Mesenchymal stem cell (in vitro differentiated cells and primary cell): ENCODE data around the gene GFOD1.
"Not testable (repeated sequence)": the region's sequence is repeated elsewhere in the genome, so short reads cannot be mapped to it uniquely, and the experiment has no call there.

Experiments
- DNase-seq: peaks from one replicate; pipeline ENCODE4 v3.0.0-alpha.2; 2013
- H2AFZ ChIP-seq: one replicate; pipeline ENCODE4 v1.6.1; 2013; ENCODE audit warnings: low read depth, mild to moderate bottlenecking, control low read depth, inconsistent platforms, low read length, moderate library complexity
- H2AK5ac ChIP-seq: 2 replicates; pipeline ENCODE4 v1.6.1; 2013; ENCODE audit warnings: low read length, moderate library complexity, mild to moderate bottlenecking, inconsistent platforms; ENCODE audit not compliant: severe bottlenecking
- H2BK120ac ChIP-seq: one replicate; pipeline ENCODE4 v1.6.1; 2013; ENCODE audit warnings: low read depth, mild to moderate bottlenecking, inconsistent platforms, low read length, moderate library complexity
- H2BK12ac ChIP-seq, 2 experiments: one replicate each; pipeline ENCODE4 v1.6.1; 2013; ENCODE audit warnings: inconsistent platforms in 2 of 2, low read length in 2 of 2, mild to moderate bottlenecking in 2 of 2, moderate library complexity in 2 of 2, control low read depth in 1 of 2
- H2BK15ac ChIP-seq: one replicate; pipeline ENCODE4 v1.6.1; 2013; ENCODE audit warnings: mild to moderate bottlenecking, low read depth, inconsistent platforms; ENCODE audit not compliant: poor library complexity, severe bottlenecking
- H2BK5ac ChIP-seq: 2 replicates; pipeline ENCODE4 v1.6.1; 2013; ENCODE audit warnings: low read depth, mild to moderate bottlenecking, low read length, control low read depth, inconsistent platforms; ENCODE audit not compliant: poor library complexity, severe bottlenecking
- H3K14ac ChIP-seq, 2 experiments: one replicate each; pipeline ENCODE4 v1.6.1; 2013; ENCODE audit warnings: inconsistent platforms in 2 of 2, low read length in 2 of 2, control low read depth in 1 of 2, mild to moderate bottlenecking in 1 of 2, moderate library complexity in 1 of 2
- H3K18ac ChIP-seq, 2 experiments: one replicate each; pipeline ENCODE4 v1.6.1; 2013; ENCODE audit warnings: inconsistent platforms in 2 of 2, low read length in 2 of 2, control low read depth in 1 of 2, low read depth in 1 of 2, mild to moderate bottlenecking in 1 of 2
- H3K23ac ChIP-seq, 2 experiments: one replicate each; pipeline ENCODE4 v1.6.1; 2013; ENCODE audit warnings: inconsistent platforms in 2 of 2, low read length in 2 of 2, mild to moderate bottlenecking in 2 of 2, moderate library complexity in 2 of 2, control low read depth in 1 of 2
- H3K27ac ChIP-seq: 2 replicates; pipeline ENCODE4 v1.5.1; 2013; ENCODE audit warnings: mild to moderate bottlenecking, moderate library complexity, low read length, control low read depth, inconsistent platforms; ENCODE audit not compliant: poor library complexity, severe bottlenecking
- H3K27me3 ChIP-seq, 2 experiments: 2 replicates each; pipeline versions ENCODE4 v1.6.1 to v1.7.0; 2013; ENCODE audit warnings: low read length in 2 of 2, mild to moderate bottlenecking in 2 of 2, moderate library complexity in 2 of 2, control low read depth in 1 of 2, inconsistent platforms in 1 of 2; ENCODE audit not compliant: control insufficient read depth in 1 of 2, insufficient read depth in 1 of 2
- H3K36me3 ChIP-seq, 2 experiments: 2 replicates each; pipeline versions ENCODE4 v1.6.1 to v1.7.0; 2013; ENCODE audit warnings: low read length in 2 of 2, control low read depth in 1 of 2, inconsistent platforms in 1 of 2, low read depth in 1 of 2, mild to moderate bottlenecking in 1 of 2; ENCODE audit not compliant: insufficient read depth in 2 of 2, control insufficient read depth in 1 of 2
- H3K4ac ChIP-seq, 2 experiments: one replicate each; pipeline ENCODE4 v1.6.1; 2013; ENCODE audit warnings: inconsistent platforms in 2 of 2, low read length in 2 of 2, mild to moderate bottlenecking in 2 of 2, moderate library complexity in 2 of 2, control low read depth in 1 of 2, low read depth in 1 of 2
- H3K4me1 ChIP-seq: 2 replicates; pipeline ENCODE4 v1.6.1; 2013; ENCODE audit warnings: low read depth, low read length, control low read depth; ENCODE audit not compliant: control insufficient read depth, insufficient read depth
- H3K4me2 ChIP-seq: 2 replicates; pipeline ENCODE4 v1.6.1; 2013; ENCODE audit warnings: low read length, mild to moderate bottlenecking, inconsistent platforms; ENCODE audit not compliant: poor library complexity, severe bottlenecking
- H3K4me3 ChIP-seq, 2 experiments: 2 replicates each; pipeline versions ENCODE4 v1.5.1 to v1.7.0; 2013; ENCODE audit warnings: low read length in 2 of 2, mild to moderate bottlenecking in 2 of 2, control low read depth in 1 of 2, low read depth in 1 of 2; ENCODE audit not compliant: insufficient read depth in 1 of 2
- H3K79me1 ChIP-seq: replicated peaks from 2 replicates; pipeline ENCODE4 v1.6.1; 2013; ENCODE audit warnings: mild to moderate bottlenecking, control low read depth, low read length, inconsistent platforms; ENCODE audit not compliant: poor library complexity, severe bottlenecking
- H3K9ac ChIP-seq: 2 replicates; pipeline ENCODE4 v1.7.0; 2013; ENCODE audit warnings: mild to moderate bottlenecking, low read length, moderate library complexity
- H3K9me3 ChIP-seq: 2 replicates; pipeline ENCODE4 v1.7.0; 2013; ENCODE audit warnings: mild to moderate bottlenecking, low read length; ENCODE audit not compliant: control insufficient read depth
- H4K8ac ChIP-seq: one replicate; pipeline ENCODE4 v1.6.1; 2013; ENCODE audit warnings: inconsistent platforms, mild to moderate bottlenecking, low read length, moderate library complexity
- H4K91ac ChIP-seq: one replicate; pipeline ENCODE4 v1.6.1; 2013; ENCODE audit warnings: mild to moderate bottlenecking, low read length, inconsistent platforms
- WGBS: methylation state at CpG from one replicate; pipeline ENCODE4 v1.1.7; 2013; ENCODE audit warnings: mixed read lengths; 5-methylcytosine and 5-hydroxymethylcytosine counted together

GFOD1 gene

GRCh38 chr6:13460289-13460688, 27.1 kb downstream of the GFOD1 start:
- not testable (repeated sequence) for H3K4me2 ChIP-seq, H3K4ac ChIP-seq, H3K27ac ChIP-seq, H3K4me3 ChIP-seq, H3K23ac ChIP-seq, H2BK15ac ChIP-seq, H3K36me3 ChIP-seq, H3K79me1 ChIP-seq, H3K18ac ChIP-seq, H2AFZ ChIP-seq, H3K4me1 ChIP-seq, H2AK5ac ChIP-seq, H2BK5ac ChIP-seq, H3K9me3 ChIP-seq, H4K91ac ChIP-seq, H3K9ac ChIP-seq, H2BK120ac ChIP-seq, H4K8ac ChIP-seq, H2BK12ac ChIP-seq, H3K27me3 ChIP-seq, H3K14ac ChIP-seq, DNase-seq
- WGBS = no CpG with 5 or more reads among the region's 2 CpGs

- Histone ChIP-seq H3K79me1 (peaks cover 4% of the 10 kb centered on the region), H4K91ac (no peak overlapping the region), H2BK12ac (no peak overlapping the region), H3K36me3 (no peaks in the 10 kb centered on the region), H3K9ac (no peak overlapping the region), H2BK15ac (no peak overlapping the region), H3K23ac (no peak overlapping the region), H3K4me3 (no peak overlapping the region), H3K14ac (no peak overlapping the region), H2BK120ac (no peak overlapping the region), H4K8ac (no peak overlapping the region), H3K4ac (no peak overlapping the region), H3K27me3 (no peaks in the 10 kb centered on the region), H3K4me2 (no peak overlapping the region), H3K9me3 (no peaks in the 10 kb centered on the region), H2AK5ac (no peak overlapping the region), H2AFZ (no peak overlapping the region), H2BK5ac (no peak overlapping the region), H3K18ac (no peak overlapping the region), H3K4me1 (peaks cover 8% of the 10 kb centered on the region), H3K27ac (no peak overlapping the region)
- WGBS = 92% methylated on average over 7 of the region's 7 CpGs
- no peak for DNase-seq
Measured at GRCh38 chr6:13457577-13457976, 29.8 kb downstream of the GFOD1 start.

- Histone ChIP-seq H3K9me3 (no peaks in the 10 kb centered on the region), H3K36me3 (peaks cover 0 to 4% of the 10 kb centered on the region in 2 experiments), H3K14ac (no peak overlapping the region), H3K4me3 (no peak overlapping the region), H2BK5ac (no peak overlapping the region), H3K27me3 (no peaks in the 10 kb centered on the region), H3K23ac (no peak overlapping the region), H3K4ac (no peak overlapping the region), H3K4me1 (peaks cover 5% of the 10 kb centered on the region), H2BK120ac (no peak overlapping the region), H4K91ac (no peak overlapping the region), H3K79me1 (peaks cover 4% of the 10 kb centered on the region), H2BK15ac (no peak overlapping the region), H3K4me2 (no peak overlapping the region), H3K27ac (no peak overlapping the region), H2AFZ (no peak overlapping the region), H4K8ac (no peak overlapping the region), H2AK5ac (no peak overlapping the region), H3K9ac (no peak overlapping the region), H3K18ac (peak overlapping the region in 1 of 2 experiments; percentile 34), H2BK12ac (no peak overlapping the region)
- 90% methylated on average over 5 of the region's 5 CpGs for WGBS
- DNase-seq = no peak
Measured at GRCh38 chr6:13455552-13455966, 31.8 kb downstream of the GFOD1 start.

DNA sequence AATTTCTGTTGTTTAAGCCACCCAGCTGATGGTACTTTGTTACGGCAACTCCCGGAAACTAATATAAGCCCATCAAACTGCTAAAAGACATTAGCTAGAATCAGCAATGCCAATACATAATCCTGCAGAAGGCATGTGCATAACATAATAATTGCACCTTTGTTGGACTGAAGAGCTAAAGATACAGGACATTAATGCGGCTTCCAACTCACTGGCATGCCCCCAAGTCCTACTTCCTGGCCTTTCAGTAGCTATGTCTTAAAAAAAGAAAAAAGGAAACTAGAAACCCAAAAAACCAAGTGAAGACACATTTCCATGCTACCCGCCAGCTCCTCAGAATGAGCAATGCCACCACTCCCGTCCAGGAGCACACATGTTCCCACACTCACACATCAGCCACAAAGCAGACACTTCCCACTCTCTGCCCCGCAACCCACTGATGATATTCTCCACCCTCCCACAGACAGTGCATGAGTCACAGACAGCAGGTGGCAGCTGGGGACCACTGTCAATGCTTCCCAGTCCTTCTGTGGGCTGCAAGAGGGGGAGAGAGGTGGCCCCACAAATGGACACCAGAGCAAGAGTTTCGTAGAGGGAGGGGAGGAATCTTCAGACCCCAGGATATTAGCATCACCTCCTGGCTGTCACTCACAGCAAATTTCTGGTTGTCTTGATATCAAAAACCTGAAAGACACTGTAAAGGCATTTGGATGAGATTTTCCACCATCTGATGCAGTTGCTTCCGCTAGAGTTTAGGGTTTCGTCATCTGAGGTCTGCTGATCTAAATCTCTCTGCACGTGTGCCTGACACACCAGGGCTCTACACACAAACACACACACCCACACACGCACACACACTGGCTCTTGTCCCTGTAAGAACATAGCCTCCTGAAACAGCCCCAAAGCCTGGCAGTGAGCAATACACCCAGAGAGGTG, 32.8 kb downstream of the GFOD1 start:
- Histone ChIP-seq H3K9ac (no peak overlapping the region), H3K36me3 (peaks cover 0 to 4% of the 10 kb centered on the region in 2 experiments), H3K4me2 (no peak overlapping the region), H3K4me3 (no peak overlapping the region), H2AFZ (no peak overlapping the region), H2BK12ac (peak overlapping the region in 1 of 2 experiments; percentile 43), H2BK15ac (no peak overlapping the region), H3K27ac (no peak overlapping the region), H3K18ac (peak overlapping the region in 1 of 2 experiments; percentile 35), H2BK120ac (no peak overlapping the region), H3K4me1 (peaks cover 5% of the 10 kb centered on the region), H3K23ac (peak overlapping the region in 1 of 2 experiments; percentile 27), H3K14ac (peak overlapping the region in 1 of 2 experiments; percentile 57), H4K91ac (peak overlapping the region; percentile 43), H3K27me3 (no peaks in the 10 kb centered on the region), H3K4ac (peak overlapping the region in 1 of 2 experiments; percentile 20), H4K8ac (no peak overlapping the region), H2BK5ac (no peak overlapping the region), H3K79me1 (peaks cover 4% of the 10 kb centered on the region), H2AK5ac (peak overlapping the region; percentile 23), H3K9me3 (no peaks in the 10 kb centered on the region)
- DNase-seq = peak; percentile 56
- 80% methylated on average over 9 of the region's 11 CpGs for WGBS
